K562 (cell line): ENCODE data around the gene NR6A1. TPM values are rescaled to one million over a fixed set of nuclear protein-coding genes. Genes with fewer than 3 reads are reported as not detected.

Experiments used
- ATAC-seq: fragments of 200-7000 bp; cut with Tn5 transposase; 3 replicates; pipeline ENCODE4 v1.9.1; 2020; ENCODE audit warnings: moderate library complexity
- BruUV-seq: library from RNA; stranded (reverse); fragments of 400-500 nt; replicated peaks from 2 replicates; lab custom pipeline; 2021; lab: Mats Ljungman, UMichigan
- CTCF ChIA-PET: fragments of 300-600 bp; formaldehyde crosslinking; extraction: SDS; loops from one replicate; lab custom pipeline; 2021; ENCODE audit warnings: low intra/inter-chr PET ratio; lab: Yijun Ruan, JAX
- POLR2A ChIA-PET: fragments of 300-600, 350-650 bp; sonication (Branson Sonifier 250); formaldehyde crosslinking; extraction: SDS; loops from one replicate; lab custom pipeline; 2021; ENCODE audit warnings: antibody characterized with exemption, inconsistent platforms; lab: Yijun Ruan, JAX
- DNase-seq, 4 experiments: peaks; one replicate each; pipeline versions ENCODE4 v3.0.0 to v3.0.0-alpha.2; 2011 to 2018; ENCODE audit warnings: low spot score in 3 of 4, mixed read lengths in 3 of 4; ENCODE audit errors: extremely low read depth in 1 of 4
- FAIRE-seq: peaks from 2 replicates; lab custom pipeline; 2011; peaks lifted over from hg19 to GRCh38; lab: Jason Lieb, UNC
- H2AFZ ChIP-seq: 2 replicates; pipeline ENCODE4 v1.6.0; 2011; ENCODE audit warnings: low read depth, low read length, control low read depth, inconsistent platforms
- H3K27ac ChIP-seq: fragments of 200-600 bp; 3 replicates; pipeline ENCODE4 v1.8.0; 2011; ENCODE audit warnings: low read depth, mild to moderate bottlenecking, control low read depth, inconsistent platforms, low read length, moderate library complexity, mixed read lengths; ENCODE audit errors: extremely low read depth
- H3K27me3 ChIP-seq, 2 experiments: fragments of 300-600 bp in 1 of 2; 2 replicates in 1 of 2; 3 replicates in 1 of 2; pipeline versions ENCODE4 v1.6.0 to v1.8.0; 2011; ENCODE audit warnings: inconsistent platforms in 2 of 2, low read length in 2 of 2, mild to moderate bottlenecking in 1 of 2, mixed read lengths in 1 of 2, moderate library complexity in 1 of 2; ENCODE audit not compliant: control insufficient read depth in 2 of 2, insufficient read depth in 2 of 2
- H3K36me3 ChIP-seq: fragments of 300-600 bp; 3 replicates; pipeline ENCODE4 v1.8.0; 2011; ENCODE audit warnings: mild to moderate bottlenecking, low read length, inconsistent platforms; ENCODE audit not compliant: control insufficient read depth, insufficient read depth
- H3K4me1 ChIP-seq, 2 experiments: fragments of 200-600 bp in 1 of 2; replicated peaks in 1 of 2; 2 replicates in 1 of 2; 3 replicates in 1 of 2; pipeline versions ENCODE4 v1.5.1 to v1.8.0; 2011; ENCODE audit warnings: inconsistent platforms in 2 of 2, low read length in 2 of 2, mild to moderate bottlenecking in 1 of 2, mixed read lengths in 1 of 2, moderate library complexity in 1 of 2; ENCODE audit not compliant: control insufficient read depth in 2 of 2, insufficient read depth in 2 of 2
- H3K4me2 ChIP-seq: 2 replicates; pipeline ENCODE4 v1.6.1; 2011; ENCODE audit warnings: low read length, control low read depth, inconsistent platforms, mixed read lengths; ENCODE audit not compliant: insufficient read depth
- H3K4me3 ChIP-seq: fragments of 200-600 bp; sonication (generic), shearing (Covaris generic); 2 replicates; pipeline ENCODE4 v1.5.1; 2016; ENCODE audit warnings: control low read depth, inconsistent platforms
- H3K79me2 ChIP-seq: fragments of 200-600 bp; 3 replicates; pipeline ENCODE4 v1.8.0; 2011; ENCODE audit warnings: low read length, inconsistent platforms; ENCODE audit not compliant: control insufficient read depth, insufficient read depth
- H3K9ac ChIP-seq, 2 experiments: 2 replicates each; pipeline versions ENCODE4 v1.6.0 to v1.6.1; 2011; ENCODE audit warnings: low read depth in 2 of 2, low read length in 2 of 2, control low read depth in 1 of 2, inconsistent platforms in 1 of 2, mild to moderate bottlenecking in 1 of 2, mixed read lengths in 1 of 2; ENCODE audit not compliant: insufficient read depth in 1 of 2
- H3K9me1 ChIP-seq: one replicate; pipeline ENCODE4 v1.6.0; 2011; ENCODE audit warnings: inconsistent platforms, mild to moderate bottlenecking, low read length, moderate library complexity; ENCODE audit not compliant: control insufficient read depth, insufficient read depth
- H3K9me3 ChIP-seq: replicated peaks from 2 replicates; pipeline ENCODE4 v1.5.1; 2011; ENCODE audit warnings: low read depth, low read length, inconsistent platforms; ENCODE audit not compliant: control insufficient read depth, insufficient read depth
- H4K20me1 ChIP-seq: replicated peaks from 2 replicates; pipeline ENCODE4 v1.6.1; 2011; ENCODE audit warnings: low read length, inconsistent platforms, mixed read lengths; ENCODE audit not compliant: control insufficient read depth, insufficient read depth
- GATAD2A ChIP-seq: fragments of 450-650 bp; IDR thresholded peaks from 2 replicates; pipeline ENCODE4 v1.6.1; 2017
- HMG20A ChIP-seq: fragments of 450-650 bp; formaldehyde crosslinking; conservative IDR thresholded peaks from 2 replicates; pipeline ENCODE4 v1.4.0; 2020; ENCODE audit warnings: mild to moderate bottlenecking, mixed read lengths
- HNRNPK ChIP-seq: fragments of 200-400 bp; formaldehyde crosslinking; IDR thresholded peaks from one replicate; pipeline ENCODE4 v1.6.1; 2018; ENCODE audit warnings: mild to moderate bottlenecking, low read depth, low read length; ENCODE audit not compliant: poor library complexity, severe bottlenecking
- MCM2 ChIP-seq: fragments of 450-650 bp; IDR thresholded peaks from 2 replicates; pipeline ENCODE4 v1.6.1; 2017; ENCODE audit warnings: low read depth, mild to moderate bottlenecking
- POLR2A ChIP-seq: fragments of 450-650 bp; conservative IDR thresholded peaks from 2 replicates; pipeline ENCODE4 v1.6.1; 2016
- ZBTB17 ChIP-seq: fragments of 450-650 bp; formaldehyde crosslinking; IDR thresholded peaks from 2 replicates; pipeline ENCODE4 v1.4.0; 2020; ENCODE audit warnings: mild to moderate bottlenecking
- WGBS: fragments of 100-300 bp; shearing (Covaris generic); methylation state at CpG from one replicate; pipeline ENCODE4 v1.1.6; 2016; ENCODE audit warnings: low coverage, mixed read lengths; ENCODE audit not compliant: insufficient coverage; ENCODE audit errors: missing lambda C conversion rate; 5-methylcytosine and 5-hydroxymethylcytosine counted together
- in situ Hi-C: fragments of 300-500 bp; cut with MboI; formaldehyde crosslinking; loops from 4 replicates; pipeline ENCODE4 v1.15.0; 2018; ENCODE audit warnings: inconsistent platforms, mixed read lengths
- intact Hi-C: fragments of 100-400 bp; cut with micrococcal nuclease; formaldehyde crosslinking; loops from 2 replicates; pipeline ENCODE4 v1.14.2; 2022
- polyA plus RNA-seq, 8 experiments: library from polyadenylated mRNA; depleted of rRNA in 4 of 8; stranded (reverse) in 5 of 8; unstranded in 3 of 8; fragments of >200 nt; fragmentation: Nextera tagmentation in 2 of 8; fragmentation: Illumina TruSeq in 1 of 8; extraction: Ambion mirVana in 2 of 8; extraction: Trizol in 1 of 8; gene quantifications; 2 replicates each; pipeline versions ENCODE4 v1.2.1 to v1.2.3, GENCODE V29; 2011 to 2014; ENCODE audit warnings: inconsistent platforms in 1 of 8, missing spikeins in 1 of 8
- total RNA-seq, 7 experiments: library from RNA; depleted of rRNA in 6 of 7; stranded (reverse); fragments of >200 nt in 6 of 7; fragmentation: Illumina TruSeq in 2 of 7; extraction: Trizol in 2 of 7; gene quantifications; 2 replicates each; pipeline versions ENCODE4 v1.2.1 to v1.2.3, GENCODE V29; 2011 to 2021; ENCODE audit warnings: low replicate concordance in 1 of 7
- TF ChIP-seq, protein P1 (sequence below): fragments of 250-450 bp; sonication (Bioruptor Pico); IDR thresholded peaks from 2 replicates; pipeline ENCODE4 v1.8.0; 2021; ENCODE audit warnings: moderate library complexity, mild to moderate bottlenecking, inconsistent platforms

NR6A1 gene
- total and polyA plus RNA-seq, 9 of the 15 experiments (the other 6 are each of a cell fraction or from before 2014, with no cell fraction given) = 9.7 to 55.4 (median 28.3) TPM

DNA sequence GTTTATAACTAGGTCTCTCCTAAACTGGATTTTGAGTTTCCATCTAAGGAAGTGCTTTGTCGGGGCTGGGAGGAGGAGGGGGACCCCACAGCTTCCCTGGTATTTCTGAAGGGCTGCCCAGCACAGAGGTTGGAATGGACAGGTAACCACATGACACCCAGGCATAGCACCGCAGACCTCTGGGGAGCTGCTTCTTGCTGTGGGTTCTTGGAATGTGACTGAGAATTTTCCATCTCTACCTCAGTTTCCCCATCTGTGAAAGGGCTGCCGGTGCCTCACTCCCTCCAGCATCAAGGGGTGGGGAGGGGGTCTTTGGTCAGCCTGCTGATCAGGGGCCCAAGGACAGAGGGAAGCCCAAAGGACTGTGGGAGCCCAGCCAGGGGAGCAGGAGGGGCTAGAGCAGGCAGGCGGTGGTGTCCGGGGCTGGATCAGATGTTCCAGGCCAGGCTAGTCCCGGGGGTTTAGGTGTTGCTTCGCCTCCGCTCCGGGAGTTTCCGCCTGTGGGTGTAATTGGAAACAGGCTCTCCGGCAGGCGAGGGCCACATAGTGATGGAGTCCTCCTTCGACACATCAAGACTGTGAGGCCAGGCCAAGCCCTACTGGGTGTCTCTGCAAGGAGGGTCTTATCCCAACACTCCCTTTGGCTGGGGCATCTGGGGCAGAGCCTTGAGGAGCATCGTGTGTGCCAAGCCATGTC is 9.1 kb upstream of the NR6A1 start:
- Histone ChIP-seq H3K27me3 (0 out of 5 replicates have a peak, but pooled peaks cover 0 to 4% of the 10 kb centered on the region in 2 experiments), H3K4me3 (no peak overlapping the region), H3K4me2 (no peak overlapping the region), H3K79me2 (no peaks in the 10 kb centered on the region), H3K9ac (peak overlapping the region in 1 of 2 experiments; percentile 29; a peak in 1 of 4 replicates), H2AFZ (peak overlapping the region; percentile 34; the same call in 1 of the 2 replicates), H3K36me3 (no peaks in the 10 kb centered on the region), H4K20me1 (no peaks in the 10 kb centered on the region), H3K9me3 (no peaks in the 10 kb centered on the region), H3K9me1 (no peaks in the 10 kb centered on the region), H3K27ac (no peak overlapping the region), H3K4me1 (peaks cover 0 to 18% of the 10 kb centered on the region in 2 experiments; a peak in 3 of 5 replicates)
- ATAC-seq (peak; percentile 14; the same call in 1 of the 3 replicates), FAIRE-seq (no peak), DNase-seq (no peak)
- no TSS peak for BruUV-seq
- in situ Hi-C loops = no loop called here
- intact Hi-C loops = no loop called here
- TF ChIP-seq MCM2 = no peak
- TF ChIP-seq, protein P1, sequence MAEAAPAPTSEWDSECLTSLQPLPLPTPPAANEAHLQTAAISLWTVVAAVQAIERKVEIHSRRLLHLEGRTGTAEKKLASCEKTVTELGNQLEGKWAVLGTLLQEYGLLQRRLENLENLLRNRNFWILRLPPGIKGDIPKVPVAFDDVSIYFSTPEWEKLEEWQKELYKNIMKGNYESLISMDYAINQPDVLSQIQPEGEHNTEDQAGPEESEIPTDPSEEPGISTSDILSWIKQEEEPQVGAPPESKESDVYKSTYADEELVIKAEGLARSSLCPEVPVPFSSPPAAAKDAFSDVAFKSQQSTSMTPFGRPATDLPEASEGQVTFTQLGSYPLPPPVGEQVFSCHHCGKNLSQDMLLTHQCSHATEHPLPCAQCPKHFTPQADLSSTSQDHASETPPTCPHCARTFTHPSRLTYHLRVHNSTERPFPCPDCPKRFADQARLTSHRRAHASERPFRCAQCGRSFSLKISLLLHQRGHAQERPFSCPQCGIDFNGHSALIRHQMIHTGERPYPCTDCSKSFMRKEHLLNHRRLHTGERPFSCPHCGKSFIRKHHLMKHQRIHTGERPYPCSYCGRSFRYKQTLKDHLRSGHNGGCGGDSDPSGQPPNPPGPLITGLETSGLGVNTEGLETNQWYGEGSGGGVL (CRISPR knock-in tag) = no peak
- no peak for TF ChIP-seq POLR2A
- no peak for TF ChIP-seq HNRNPK
- no peak for TF ChIP-seq GATAD2A
- TF ChIP-seq ZBTB17 (CRISPR knock-in tag) = no peak
- no peak for TF ChIP-seq HMG20A (CRISPR knock-in tag)
- 29% methylated on average over 14 of the region's 14 CpGs for WGBS
- ChIA-PET POLR2A (interaction anchor here (1.5 to 2.7 kb wide), 2 partner anchors 73 to 75 kb away, joined by 4 to 12 read pairs; partner anchors contain the start of gene WDR38), CTCF (no interaction called here)
